ENCODE measurements around the gene MX2.

The MX2 gene

DNA sequence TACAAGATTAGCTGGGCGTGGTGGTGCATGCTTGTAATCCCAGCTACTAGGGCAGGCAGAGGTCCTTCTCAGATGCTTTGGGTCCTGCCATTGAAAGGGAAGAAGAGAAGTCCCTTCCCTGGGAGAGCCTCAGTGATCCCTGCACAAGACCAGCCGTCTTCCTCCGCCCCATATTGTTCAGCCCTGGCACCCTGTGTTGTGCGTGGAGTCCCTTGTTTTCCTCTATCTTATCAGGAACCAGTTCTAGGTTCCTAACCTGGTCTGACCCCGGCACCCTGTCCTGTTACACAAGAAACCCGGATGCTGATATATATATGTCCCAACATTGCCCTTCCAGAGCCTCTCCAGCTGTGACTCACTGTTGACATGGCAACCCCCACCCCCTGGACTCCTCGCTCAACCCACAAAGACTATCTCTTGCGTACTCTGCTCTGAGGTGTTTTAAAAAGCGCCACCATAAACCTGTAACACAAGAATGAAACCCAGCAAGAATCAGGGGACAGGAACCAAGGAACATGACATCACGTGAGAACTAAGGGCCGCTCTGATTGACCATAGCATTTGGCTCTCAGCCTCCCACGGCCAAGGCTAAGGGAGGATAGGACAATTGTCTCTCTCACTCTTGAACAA, 4.8 kb downstream of the MX2 start:
- DNase-seq, result peak; percentile 52

DNA sequence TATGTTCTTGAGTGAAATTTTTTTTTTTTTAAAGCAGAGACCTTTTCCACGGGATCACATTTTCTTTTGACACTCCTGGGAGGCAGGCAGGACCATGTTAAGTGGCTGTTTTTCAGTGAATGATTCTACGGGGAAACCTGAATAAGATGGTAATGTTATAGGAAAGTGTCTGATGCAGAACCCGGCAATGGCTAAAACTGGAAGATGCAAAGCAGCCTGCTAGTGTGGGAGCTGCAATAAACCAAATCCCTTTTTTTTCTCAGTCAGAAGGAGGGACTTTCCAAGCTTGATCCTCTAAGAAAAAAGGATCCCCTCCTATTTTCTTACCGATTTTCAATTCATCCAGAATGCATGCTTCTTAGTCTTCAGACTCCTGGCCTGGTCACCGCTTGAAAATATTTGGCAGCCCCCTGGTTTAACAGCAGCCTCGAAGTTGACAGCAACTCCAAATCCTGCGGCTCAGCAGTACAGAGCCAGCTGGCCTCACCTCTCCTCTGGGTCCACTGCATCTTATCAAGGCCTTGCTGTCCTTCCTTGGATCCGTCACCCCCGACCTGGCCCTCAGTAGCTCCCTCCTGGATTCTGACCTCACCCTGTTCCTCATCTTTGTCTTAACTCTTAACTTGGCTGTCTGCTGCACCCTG, 5.6 kb downstream of the MX2 start:
- no peak for DNase-seq

DNA sequence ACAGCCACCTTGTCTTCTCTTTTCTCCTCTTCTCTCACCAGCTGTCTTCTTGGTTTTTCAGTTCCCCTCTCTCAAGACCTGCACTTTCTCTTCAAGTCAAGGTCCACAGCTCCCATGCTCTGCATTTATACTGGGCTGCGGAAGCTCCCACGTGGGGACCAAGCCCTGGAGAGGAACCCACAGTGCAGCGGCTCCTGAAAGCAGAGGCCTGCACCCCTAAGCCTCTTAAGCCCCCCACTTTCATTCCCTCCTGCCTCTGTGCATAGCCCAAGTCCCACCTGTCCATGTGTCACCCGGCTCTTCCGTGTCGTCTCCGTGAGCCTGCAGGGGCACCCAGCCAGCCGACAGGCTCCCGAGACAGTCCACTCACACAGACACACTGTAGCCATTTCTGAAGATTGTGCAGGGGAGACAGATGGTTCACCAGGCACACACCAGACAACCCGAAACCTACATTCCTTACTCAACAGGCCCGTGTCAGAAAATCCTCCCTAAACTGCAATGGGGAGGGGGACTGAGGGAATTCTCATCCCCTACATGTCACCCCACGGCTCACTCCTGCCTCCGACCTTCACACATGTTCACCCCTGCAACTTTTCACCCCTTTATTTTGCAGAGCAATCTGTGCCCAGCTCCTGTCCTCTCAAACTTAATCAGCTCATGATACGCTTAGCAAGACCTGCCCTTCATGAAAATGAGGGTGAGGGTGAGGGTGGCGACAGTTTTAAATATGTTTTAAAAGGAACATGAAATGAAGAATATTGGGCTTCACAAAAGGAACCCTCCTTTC, 6.3 kb downstream of the MX2 start:
- peak; percentile 53 for DNase-seq

- no peak for DNase-seq
These were observed 6.9 kb downstream of the MX2 start for GRCh38 chr21:41368735-41369104.

GRCh38 chr21:41369105-41369919, 7.5 kb downstream of the MX2 start:
- peak; percentile 73 for DNase-seq

DNA sequence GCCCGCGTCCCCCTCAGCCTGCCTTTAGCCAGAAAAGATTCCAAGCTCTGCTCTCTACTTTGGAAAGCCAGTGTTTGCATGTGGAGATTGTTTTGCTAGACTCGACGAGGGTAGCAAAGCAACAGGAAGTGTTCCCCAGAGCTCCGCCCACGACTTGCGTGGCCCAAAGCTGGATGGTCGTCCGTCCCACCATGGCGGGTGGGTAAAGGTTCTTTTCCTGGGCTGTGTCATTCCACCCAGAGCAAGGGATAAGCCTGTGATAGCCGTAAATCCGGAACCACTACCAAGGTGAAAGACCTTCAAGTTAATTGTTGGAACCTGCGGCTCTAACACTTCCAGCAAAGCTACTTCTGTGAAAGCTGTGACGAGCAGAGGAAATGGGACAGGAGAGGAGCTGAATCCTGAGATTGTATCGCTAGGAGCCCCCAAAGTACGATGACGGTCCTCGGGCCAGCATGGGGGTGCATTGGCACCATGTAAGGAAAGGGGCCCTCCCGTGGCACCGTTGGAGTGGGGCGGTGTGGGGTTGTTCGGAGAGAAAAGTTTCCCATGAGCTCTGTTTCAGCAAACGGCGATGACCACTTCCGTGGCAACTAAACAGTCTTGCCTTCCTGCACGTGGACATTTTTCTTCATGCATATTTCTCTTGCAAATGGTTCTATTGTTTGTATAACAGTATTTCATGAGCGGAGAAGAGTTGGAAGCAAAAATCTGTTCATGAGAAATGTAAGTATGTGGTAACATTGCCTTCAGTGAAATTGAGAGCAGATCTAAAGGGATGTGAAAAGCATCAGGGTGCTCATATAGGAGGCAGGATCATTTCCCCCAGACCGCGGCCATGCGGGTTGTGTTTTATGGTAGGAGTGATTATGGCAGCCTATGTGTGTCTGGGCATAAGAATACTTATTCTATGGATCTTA, 8.4 kb downstream of the MX2 start:
- DNase-seq, result peak; percentile 72

DNA sequence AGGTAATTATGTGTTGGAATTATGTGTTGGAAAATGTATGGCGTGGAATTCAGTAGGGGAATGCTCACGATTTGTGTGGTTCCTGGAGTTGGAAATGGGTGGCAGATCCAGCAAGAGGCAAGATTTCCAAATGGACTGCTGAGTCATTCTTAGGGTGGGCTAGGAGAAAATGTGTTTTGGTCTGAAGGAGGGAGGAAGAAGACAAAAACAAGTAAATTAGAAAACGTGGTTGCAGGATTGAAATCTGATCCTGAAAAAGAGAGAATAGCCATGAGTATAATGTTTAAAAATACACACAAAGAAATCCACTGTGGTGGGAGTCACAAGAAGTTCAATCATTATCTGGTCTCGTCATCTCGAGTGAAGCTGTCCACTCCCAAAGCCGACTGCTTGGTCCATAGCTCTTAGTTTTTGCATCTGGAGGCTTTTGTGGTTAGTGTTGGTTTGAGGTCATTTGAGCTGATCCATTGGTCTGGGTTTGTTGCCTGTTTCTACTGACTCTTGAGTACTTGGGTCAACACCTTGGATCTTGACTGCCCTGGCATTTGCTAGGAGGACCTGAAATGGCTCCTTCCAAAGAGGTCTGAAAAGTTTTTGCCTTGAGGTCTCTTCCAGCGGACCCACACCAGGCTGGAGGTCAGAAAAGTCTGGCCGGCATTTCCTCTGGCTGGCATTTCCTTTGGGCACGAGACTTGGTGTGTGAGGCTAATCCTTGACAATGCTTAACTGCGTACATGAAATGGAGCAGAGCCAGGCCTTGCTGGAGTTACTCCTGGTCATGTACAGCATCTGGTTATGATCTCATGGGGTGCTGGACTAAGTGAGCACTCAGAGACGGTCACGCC, 9.2 kb downstream of the MX2 start:
- DNase-seq, result no peak

- no peak for DNase-seq
These were observed 9.8 kb downstream of the MX2 start for GRCh38 chr21:41371685-41372030.

DNA sequence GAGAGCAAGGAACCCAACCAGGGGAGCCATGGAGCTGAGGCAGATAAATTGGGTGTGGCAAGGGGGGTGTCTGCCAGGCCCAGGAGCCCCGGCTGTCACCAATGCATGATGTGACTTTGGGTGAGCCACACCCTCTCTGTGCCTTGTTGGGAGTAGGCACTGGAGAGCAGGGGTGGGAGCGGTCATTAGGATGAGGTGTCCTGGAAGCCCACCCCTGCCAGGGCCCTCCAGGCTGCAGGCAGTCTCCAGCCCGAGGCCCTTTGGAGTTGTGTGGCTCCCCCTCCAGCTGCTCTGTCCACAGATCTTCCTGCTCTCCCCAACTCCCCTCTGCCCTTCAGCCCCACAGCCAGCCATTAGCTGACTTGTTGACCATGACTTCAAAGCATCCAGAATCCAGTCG, 11.4 kb downstream of the MX2 start:
- no peak for DNase-seq

DNA sequence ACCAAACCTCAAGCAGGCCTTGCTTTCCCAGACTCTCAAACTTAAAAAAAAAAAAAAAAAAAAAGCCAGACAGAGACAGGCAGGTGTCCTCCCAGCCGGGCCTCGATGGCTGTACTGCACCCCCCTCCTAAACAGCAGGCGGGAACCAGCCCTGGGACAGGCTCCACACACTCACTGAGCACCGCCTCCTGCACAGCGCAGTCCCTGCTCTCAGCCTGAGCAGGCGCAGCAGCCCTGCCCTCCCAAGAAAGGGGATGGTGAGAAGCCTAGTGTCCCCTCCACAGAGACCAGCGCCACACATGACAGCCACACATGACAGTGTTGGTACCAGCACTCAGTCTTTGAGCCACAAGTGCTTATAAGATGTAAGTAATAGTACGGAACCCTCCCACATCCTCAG, 11.9 kb downstream of the MX2 start:
- no peak for DNase-seq

GRCh38 chr21:41374177-41374712, 12.4 kb downstream of the MX2 start:
- no peak for DNase-seq

- no peak for DNase-seq
These were observed 13.2 kb downstream of the MX2 start for GRCh38 chr21:41374867-41375533.

DNA sequence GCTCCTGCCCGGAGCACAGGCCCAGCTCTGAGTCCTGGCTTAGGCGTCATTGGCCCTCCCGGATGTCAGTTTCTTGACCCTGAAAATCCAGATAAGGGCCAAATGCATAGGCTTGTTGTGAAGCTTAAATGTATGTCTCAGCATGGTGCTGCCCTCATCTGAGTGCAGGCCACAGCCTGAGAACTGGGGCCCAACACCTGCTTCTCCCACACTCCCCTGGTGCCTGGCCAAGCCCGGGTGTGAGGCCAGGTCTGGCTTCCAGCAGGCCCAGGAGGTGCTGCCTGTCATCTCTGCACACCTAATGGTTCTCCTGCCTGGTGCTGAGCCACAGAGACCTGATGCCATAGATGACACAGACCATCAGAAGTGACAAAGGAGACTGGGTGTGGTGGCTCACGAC, 14.0 kb downstream of the MX2 start:
- DNase-seq, result no peak

GRCh38 chr21:41377715-41378114, 15.9 kb downstream of the MX2 start:
- DNase-seq, result peak; percentile 52

DNA sequence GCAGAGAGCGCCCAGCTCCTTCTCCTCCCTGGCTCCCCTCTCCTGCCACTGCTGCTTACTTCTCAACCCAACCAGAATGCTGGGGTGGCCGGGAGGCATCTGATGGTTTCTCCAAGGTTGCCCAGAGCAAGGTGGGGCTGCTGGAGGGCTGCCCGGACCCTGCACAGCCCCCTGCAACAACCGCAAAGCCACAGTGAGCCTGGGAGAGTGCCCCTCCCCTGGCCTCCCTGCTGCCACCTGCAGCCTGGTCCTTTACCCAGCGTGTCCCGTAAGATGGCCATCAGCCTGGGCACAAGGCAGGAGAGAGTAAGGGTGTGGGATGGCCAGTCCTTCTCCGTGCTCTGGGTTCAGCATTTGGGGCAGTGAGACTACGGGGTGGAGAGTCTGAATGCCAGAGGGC, 17.0 kb downstream of the MX2 start:
- DNase-seq, result no peak

DNA sequence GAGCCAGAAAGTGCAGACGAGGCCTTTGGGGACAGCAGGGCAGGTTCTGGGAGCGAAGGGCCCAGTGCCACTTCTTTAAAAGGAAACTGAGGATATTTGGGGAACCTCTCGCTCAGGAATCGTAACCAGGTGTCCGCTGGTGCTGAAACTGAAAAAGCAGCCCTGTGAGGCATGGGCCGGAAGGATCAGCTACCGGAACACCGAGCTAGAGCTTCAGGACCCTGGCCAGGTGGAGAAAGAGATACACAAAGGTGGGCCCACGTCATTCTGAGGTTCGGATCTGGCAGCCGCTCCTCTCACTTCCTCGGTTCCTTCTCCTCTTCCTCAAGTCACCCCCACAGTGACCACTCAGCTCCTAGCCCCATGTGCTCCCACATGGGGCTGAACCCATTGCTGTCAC, 18.1 kb downstream of the MX2 start:
- DNase-seq, result no peak

- no peak for DNase-seq
These were observed 19.9 kb downstream of the MX2 start for GRCh38 chr21:41381731-41382130.

GRCh38 chr21:41387042-41387819, 25.4 kb downstream of the MX2 start:
- no peak for DNase-seq

- DNase-seq, result no peak
These were observed 26.0 kb downstream of the MX2 start for GRCh38 chr21:41387824-41388223.

DNA sequence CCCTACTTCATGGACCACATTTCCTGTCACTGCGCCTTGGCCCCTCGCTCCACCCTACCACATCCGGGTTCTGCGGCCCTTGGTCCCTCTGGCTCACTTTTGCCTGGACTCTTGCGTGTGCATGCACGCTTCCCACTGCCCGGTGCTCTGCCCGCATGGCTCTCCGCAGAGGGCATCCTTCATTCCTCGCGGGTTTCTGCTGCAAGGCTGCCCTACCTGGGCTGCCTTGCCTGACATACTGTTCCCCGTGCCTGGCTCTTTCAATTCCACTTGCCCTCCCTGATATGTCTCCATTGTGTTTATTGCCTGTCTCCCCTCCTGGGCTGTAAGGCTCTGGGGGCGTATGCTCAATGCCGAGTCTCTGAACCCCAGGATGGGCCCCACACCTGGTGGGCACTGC, 26.4 kb downstream of the MX2 start:
- no peak for DNase-seq
